ENCODE results near the gene FXN. TPM values are rescaled to one million over a fixed set of nuclear protein-coding genes. Genes with fewer than 3 reads are reported as not detected.

Gene FXN
- total RNA-seq, 4 donors from 2014 or later, result 4.6 to 13.2 (median 8.1) TPM

DNA sequence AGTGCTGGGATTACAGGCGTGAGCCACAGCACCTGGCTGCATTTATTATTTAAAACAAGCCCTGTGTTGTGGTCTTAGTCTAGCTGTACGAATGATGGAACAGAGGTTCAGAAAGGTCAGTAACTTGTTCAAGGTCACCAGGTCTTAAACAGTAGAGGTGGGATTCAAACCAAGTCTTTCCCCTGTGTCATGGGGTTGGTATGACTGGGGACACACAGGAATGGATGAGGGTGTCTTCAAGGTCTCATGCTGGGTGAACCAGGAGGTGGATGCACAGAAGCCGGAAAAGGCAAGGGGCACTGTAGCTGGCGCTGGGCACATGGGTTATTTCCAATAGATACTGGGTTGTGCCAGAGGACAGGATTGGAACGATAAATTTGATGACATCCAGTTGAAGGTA lies 106.3 kb downstream of the FXN start:
- TF ChIP-seq POLR2A (IDR thresholded peaks at IDR 0.05) (no peak), POLR2AphosphoS5 (IDR thresholded peaks at IDR 0.05) (no peak), EP300 (IDR thresholded peaks at IDR 0.05) (no peak)
- TF ChIP-seq, protein P1, sequence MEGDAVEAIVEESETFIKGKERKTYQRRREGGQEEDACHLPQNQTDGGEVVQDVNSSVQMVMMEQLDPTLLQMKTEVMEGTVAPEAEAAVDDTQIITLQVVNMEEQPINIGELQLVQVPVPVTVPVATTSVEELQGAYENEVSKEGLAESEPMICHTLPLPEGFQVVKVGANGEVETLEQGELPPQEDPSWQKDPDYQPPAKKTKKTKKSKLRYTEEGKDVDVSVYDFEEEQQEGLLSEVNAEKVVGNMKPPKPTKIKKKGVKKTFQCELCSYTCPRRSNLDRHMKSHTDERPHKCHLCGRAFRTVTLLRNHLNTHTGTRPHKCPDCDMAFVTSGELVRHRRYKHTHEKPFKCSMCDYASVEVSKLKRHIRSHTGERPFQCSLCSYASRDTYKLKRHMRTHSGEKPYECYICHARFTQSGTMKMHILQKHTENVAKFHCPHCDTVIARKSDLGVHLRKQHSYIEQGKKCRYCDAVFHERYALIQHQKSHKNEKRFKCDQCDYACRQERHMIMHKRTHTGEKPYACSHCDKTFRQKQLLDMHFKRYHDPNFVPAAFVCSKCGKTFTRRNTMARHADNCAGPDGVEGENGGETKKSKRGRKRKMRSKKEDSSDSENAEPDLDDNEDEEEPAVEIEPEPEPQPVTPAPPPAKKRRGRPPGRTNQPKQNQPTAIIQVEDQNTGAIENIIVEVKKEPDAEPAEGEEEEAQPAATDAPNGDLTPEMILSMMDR (IDR thresholded peaks at IDR 0.05), result no peak
- Histone ChIP-seq H3K4me3 (no peak overlapping the region), H3K27ac (no peak overlapping the region), H3K27me3 (no peaks in the 10 kb centered on the region), H3K36me3 (no peaks in the 10 kb centered on the region), H3K9me3 (no peaks in the 10 kb centered on the region), H3K4me1 (peaks cover 0 to 18% (median 2%) of the 10 kb centered on the region in 3 donors)
- 81 to 92% methylated on average over 3 to 4 of the region's 5 CpGs for WGBS, 2 donors (ENCODE audit: low coverage in 1 of 2)
- no peak for ATAC-seq

- H3K4me3 ChIP-seq, result no peak overlapping the region
- H3K4me1 ChIP-seq, result peaks cover 0 to 19% (median 2%) of the 10 kb centered on the region in 3 donors
- no peak overlapping the region for H3K27ac ChIP-seq
- ATAC-seq, result no peak
- TF ChIP-seq POLR2AphosphoS5 (IDR thresholded peaks at IDR 0.05) (no peak), POLR2A (IDR thresholded peaks at IDR 0.05) (no peak), EP300 (IDR thresholded peaks at IDR 0.05) (no peak)
- TF ChIP-seq, protein P1 (IDR thresholded peaks at IDR 0.05), result no peak
- no peaks in the 10 kb centered on the region for H3K27me3 ChIP-seq
- no peaks in the 10 kb centered on the region for H3K9me3 ChIP-seq
- WGBS, 2 donors (ENCODE audit: low coverage in 1 of 2), result 57 to 79% methylated on average over 1 of the region's 1 CpG
- no peaks in the 10 kb centered on the region for H3K36me3 ChIP-seq
Observed at GRCh38 chr9:69143291-69143690, 107.7 kb downstream of the FXN start.

DNA sequence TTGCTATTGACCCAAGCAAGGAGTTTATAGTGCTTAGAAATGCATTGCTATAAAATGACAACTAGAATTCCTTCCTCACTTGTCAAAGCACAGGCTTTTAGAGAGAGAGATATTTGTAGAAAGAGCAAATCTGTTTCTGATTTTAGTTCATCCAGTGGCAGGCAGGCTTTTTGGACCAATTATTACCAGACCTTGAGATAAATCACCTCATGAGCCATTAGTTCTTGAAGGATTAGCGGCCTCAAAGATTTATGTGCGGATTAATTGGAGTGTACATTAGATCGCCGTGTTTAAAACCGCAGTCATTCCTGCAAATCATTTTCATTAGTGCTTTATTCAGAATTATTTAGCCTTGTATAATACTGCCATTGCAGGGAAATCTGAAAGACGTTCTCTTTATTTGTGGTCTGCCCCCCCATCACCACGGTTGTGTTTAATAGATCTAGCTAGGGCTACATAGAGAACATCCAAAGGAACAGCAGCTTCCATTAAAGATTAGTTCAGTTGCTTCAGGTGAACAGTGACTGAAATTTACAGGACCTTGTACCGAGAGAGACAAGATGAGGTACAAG lies 109.7 kb downstream of the FXN start:
- Histone ChIP-seq H3K4me1 (peaks cover 0 to 39% (median 4%) of the 10 kb centered on the region in 3 donors), H3K9me3 (no peaks in the 10 kb centered on the region), H3K4me3 (no peak overlapping the region), H3K27ac (no peak overlapping the region), H3K36me3 (no peaks in the 10 kb centered on the region), H3K27me3 (no peaks in the 10 kb centered on the region)
- WGBS, 2 donors (ENCODE audit: low coverage in 1 of 2), result 82 to 88% methylated on average over 8 of the region's 8 CpGs
- no peak for TF ChIP-seq EP300 (IDR thresholded peaks at IDR 0.05)
- no peak for TF ChIP-seq POLR2A (IDR thresholded peaks at IDR 0.05)
- TF ChIP-seq POLR2AphosphoS5 (IDR thresholded peaks at IDR 0.05), result no peak
- TF ChIP-seq, protein P1 (IDR thresholded peaks at IDR 0.05), result no peak
- no peak for ATAC-seq

DNA sequence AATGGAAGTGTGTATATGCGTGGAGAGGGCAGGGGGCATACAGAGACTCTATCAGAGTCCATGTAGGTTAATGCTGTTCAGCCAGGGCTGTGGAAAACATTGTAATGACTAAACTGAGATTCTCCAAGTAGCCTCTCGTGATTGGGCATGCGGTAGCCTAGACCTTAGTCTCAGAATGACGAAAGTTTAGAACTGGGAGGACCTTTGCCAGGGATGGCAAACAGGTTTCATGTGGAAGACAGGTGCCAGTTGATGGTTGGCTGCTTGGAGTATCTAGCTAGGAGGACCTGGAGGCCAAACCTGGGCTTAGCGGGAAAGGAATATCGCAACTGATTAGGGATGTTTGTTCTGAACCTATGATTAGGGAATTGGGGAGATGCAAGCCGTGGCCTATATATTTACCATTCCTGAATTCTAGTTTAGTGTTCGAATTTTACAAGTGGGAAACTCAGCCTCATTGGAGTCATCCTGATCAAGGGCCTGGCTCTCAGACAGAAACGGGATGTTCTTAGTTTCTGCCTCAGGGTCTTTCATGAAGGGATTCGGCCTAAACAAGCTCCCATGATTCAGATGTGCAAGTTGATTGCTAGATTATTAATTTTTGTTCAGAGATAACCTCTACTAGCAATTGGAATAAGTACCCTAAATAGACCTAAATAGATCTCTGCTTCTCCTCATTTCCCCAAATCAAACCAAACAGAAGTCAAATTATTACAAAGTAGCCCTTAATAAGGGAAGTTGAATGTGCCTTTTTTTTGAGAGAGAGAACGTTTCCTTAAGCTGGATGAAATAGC lies 111.7 kb downstream of the FXN start:
- peaks cover 0 to 38% (median 4%) of the 10 kb centered on the region in 3 donors for H3K4me1 ChIP-seq
- no peak overlapping the region for H3K27ac ChIP-seq
- 92 to 94% methylated on average over 9 to 11 of the region's 11 CpGs for WGBS, 2 donors (ENCODE audit: low coverage in 1 of 2)
- no peak overlapping the region for H3K4me3 ChIP-seq
- no peak for ATAC-seq
- no peak for TF ChIP-seq EP300 (IDR thresholded peaks at IDR 0.05)
- TF ChIP-seq POLR2AphosphoS5 (IDR thresholded peaks at IDR 0.05), result no peak
- no peak for TF ChIP-seq POLR2A (IDR thresholded peaks at IDR 0.05)
- TF ChIP-seq, protein P1 (IDR thresholded peaks at IDR 0.05), result no peak
- no peaks in the 10 kb centered on the region for H3K9me3 ChIP-seq
- H3K36me3 ChIP-seq, result no peaks in the 10 kb centered on the region
- H3K27me3 ChIP-seq, result no peaks in the 10 kb centered on the region
